Prostate gland (tissue), 2 donors: ENCODE measurements around the gene CCDC85A.

Experiments used
- POLR2A ChIP-seq: fragments of 450-650 bp; IDR thresholded peaks from one replicate; pipeline ENCODE4 v1.6.1; 2016; ENCODE audit warnings: antibody characterized with exemption, mild to moderate bottlenecking
- POLR2AphosphoS5 ChIP-seq: sonication (generic); formaldehyde crosslinking; IDR thresholded peaks from one replicate; pipeline ENCODE4 v1.6.1; 2017; ENCODE audit warnings: antibody characterized with exemption
- TF ChIP-seq, protein P1 (sequence below), 4 experiments: fragments of 200-600 bp in 2 of 4; fragments of 450-650 bp in 2 of 4; sonication (generic) in 2 of 4; IDR thresholded peaks; 1 replicate in 3 of 4; 2 replicates in 1 of 4; pipeline ENCODE4 v1.5.1; 2016 to 2019; ENCODE audit warnings: antibody characterized with exemption in 4 of 4, mild to moderate bottlenecking in 2 of 4, moderate library complexity in 2 of 4

- TF ChIP-seq POLR2AphosphoS5 (no peak), POLR2A (no peak)
- TF ChIP-seq, protein P1, sequence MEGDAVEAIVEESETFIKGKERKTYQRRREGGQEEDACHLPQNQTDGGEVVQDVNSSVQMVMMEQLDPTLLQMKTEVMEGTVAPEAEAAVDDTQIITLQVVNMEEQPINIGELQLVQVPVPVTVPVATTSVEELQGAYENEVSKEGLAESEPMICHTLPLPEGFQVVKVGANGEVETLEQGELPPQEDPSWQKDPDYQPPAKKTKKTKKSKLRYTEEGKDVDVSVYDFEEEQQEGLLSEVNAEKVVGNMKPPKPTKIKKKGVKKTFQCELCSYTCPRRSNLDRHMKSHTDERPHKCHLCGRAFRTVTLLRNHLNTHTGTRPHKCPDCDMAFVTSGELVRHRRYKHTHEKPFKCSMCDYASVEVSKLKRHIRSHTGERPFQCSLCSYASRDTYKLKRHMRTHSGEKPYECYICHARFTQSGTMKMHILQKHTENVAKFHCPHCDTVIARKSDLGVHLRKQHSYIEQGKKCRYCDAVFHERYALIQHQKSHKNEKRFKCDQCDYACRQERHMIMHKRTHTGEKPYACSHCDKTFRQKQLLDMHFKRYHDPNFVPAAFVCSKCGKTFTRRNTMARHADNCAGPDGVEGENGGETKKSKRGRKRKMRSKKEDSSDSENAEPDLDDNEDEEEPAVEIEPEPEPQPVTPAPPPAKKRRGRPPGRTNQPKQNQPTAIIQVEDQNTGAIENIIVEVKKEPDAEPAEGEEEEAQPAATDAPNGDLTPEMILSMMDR (IDR thresholded peaks at IDR 0.05): no peak
Measured at GRCh38 chr2:56379066-56379465, 195.3 kb downstream of the CCDC85A start.
